Body of pancreas (tissue), 4 donors: ENCODE data around the gene NMNAT3.
"Not testable (repeated sequence)": the region's sequence is repeated elsewhere in the genome, so short reads cannot be mapped to it uniquely, and the experiment has no call there.

Experiments
- CTCF ChIP-seq, 7 experiments: fragments of 450-650 bp in 4 of 7; fragments of 200-600 bp in 3 of 7; sonication (generic) in 3 of 7; IDR thresholded peaks; one replicate each; pipeline ENCODE4 v1.5.1; 2016 to 2019; ENCODE audit warnings: antibody characterized with exemption in 7 of 7
- POLR2A ChIP-seq, 3 donors: fragments of 450-650 bp; IDR thresholded peaks; one replicate each; pipeline ENCODE4 v1.6.1; 2016; ENCODE audit warnings: antibody characterized with exemption in 3 of 3, mild to moderate bottlenecking in 2 of 3

GRCh38 chr3:139583651-139584050, 94.1 kb downstream of the NMNAT3 start:
- TF ChIP-seq CTCF, POLR2A (IDR thresholded peaks at IDR 0.05): not testable (repeated sequence)
